ENCODE results near the gene PTPRQ.
"Not testable (repeated sequence)": the region's sequence is repeated elsewhere in the genome, so short reads cannot be mapped to it uniquely, and the experiment has no call there.

The PTPRQ gene

DNA sequence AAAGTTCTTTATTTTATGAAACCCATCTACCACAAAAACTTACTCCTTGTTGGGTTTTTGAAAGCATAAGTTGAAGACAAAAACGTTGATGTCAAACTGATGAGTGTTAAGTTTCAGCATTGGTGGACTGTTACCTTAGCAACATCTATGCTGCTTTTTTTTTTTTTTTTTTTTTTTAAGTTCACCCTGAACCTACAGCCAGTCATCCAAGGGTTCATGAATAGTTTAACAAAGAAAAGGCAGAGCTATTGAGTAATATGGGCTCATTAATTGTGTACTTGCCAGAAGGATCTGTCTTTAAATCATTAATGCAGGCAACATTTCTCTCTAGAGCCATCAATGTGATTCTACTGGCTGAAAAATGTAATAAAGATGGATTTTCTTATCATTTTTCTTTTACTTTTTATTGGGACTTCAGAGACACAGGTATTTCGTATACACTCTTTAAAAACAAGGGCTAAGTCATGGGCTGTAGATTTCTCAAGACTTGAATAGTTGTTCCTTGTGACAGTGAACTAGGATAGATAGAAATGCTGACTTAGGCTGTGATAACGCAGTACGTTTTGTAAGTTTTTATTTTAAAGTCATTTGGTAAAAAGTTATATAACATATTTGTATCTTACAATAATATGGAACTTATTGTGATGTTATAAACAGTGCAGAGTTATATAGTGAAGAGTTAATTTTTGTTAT, at the start of gene PTPRQ:
TSS of gene PTPRQ (plus strand) at position 262 of the 693 bp plus-strand sequence. CDS start at position 373, 111 bp downstream.
- no peak for DNase-seq

GRCh38 chr12:80400571-80400991, 43.5 kb upstream of the PTPRQ start:
- DNase-seq: no peak

DNA sequence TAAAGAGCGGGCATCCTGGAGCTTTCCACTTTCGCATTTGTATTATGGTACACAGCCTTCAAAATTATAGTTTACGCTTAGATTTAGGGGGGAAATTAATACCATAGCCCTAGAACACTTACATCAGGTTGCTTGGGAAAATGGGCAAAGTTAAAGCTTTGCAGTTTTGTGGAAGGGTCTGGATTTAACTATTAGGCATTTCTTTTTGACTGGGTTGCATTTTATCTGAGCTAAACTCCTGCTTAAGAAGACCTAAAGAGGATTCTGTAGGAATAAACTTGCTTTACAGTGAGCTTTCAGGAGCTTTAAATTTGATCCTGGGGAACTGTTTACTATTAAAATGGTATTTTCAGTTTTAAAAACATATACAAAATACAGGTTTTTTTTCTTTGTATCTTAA, 42.8 kb upstream of the PTPRQ start:
- DNase-seq: no peak

DNA sequence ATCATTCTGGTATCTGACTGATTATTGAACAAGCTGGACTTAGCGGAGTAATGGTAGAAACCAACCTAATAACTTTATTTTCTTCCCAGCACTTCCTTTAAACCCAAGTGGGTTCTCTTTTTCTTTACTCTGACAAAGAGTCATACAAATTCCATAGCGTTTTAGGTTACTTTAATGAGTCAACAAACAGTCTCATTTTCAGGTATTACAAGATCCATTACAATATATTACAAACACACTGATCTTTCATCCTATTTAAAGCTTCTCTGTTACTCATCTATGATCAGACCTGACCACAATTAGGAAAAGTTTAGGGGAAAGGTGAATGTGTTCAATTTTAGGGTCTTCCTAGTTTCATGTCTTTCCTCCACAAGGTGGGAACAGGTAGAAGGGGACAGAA, 39.4 kb upstream of the PTPRQ start:
- no peak for DNase-seq

DNA sequence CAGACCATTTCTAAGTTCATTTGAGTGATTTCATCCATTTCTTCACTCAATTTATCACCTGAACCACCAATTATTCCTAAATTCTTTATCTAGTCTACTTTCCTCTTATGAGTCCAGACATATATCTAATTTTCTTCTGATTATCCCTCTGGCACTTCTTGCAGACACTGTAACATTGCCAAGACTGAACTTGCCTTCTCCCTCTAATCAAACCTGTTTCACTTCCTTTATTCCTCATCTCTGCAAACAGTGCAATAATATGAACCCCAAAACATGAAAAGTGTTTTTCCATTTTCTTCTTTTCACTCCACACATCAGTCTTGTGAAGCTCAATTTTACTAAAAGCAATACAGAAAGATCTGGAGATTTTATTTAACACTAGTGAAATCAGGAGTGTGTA, 37.8 kb upstream of the PTPRQ start:
- DNase-seq: no peak

GRCh38 chr12:80411787-80412186, 32.2 kb upstream of the PTPRQ start:
- no peak for DNase-seq

DNA sequence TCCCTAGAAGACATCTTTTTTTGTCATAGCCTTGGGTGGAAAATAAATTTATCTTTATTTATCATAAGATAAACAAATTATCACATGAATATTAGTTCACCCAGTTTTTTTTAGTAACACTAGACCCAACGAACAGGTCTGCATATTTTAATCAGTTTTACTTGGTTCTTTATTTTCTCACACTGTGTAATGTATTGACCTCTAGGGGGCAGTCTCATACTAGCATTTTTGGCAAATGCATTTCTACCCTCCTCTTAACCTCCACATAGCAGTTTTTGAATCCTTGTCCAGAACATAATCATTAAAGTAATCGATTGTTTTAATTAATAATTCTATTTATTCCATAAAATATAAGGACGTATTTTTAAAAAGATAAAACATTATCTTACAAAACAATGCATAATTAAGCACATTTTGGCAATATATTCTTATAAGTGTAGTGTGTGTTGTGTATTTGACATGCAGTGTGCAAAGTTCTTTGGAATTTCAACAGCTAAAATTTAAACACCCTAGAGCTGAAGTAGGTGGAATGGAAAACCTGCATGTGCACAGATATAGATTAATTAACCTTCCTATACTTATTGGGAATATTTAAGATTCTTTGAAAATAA, 31.6 kb upstream of the PTPRQ start:
- DNase-seq: peak; percentile 52

DNA sequence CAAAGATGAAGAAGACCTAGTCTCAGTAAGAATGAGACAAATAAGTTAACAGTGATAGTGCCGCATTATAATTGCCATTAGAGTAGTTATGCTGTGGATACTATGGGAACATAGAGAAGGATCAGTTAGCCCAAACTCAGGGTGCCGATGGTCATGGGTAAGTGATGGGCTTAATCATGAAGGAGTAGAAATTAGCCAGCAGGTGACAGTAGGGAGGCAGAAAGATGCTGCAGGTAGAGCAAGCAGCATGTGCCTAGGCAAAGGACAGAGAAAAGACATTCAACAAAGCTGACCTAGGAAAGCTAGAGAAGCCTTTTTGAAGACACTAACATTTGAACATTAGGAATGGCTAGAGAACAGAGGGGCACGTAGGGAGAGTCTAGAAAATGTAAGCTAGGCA, 30.6 kb upstream of the PTPRQ start:
- DNase-seq: no peak

GRCh38 chr12:80415466-80415865, 28.6 kb upstream of the PTPRQ start:
- DNase-seq: no peak

DNA sequence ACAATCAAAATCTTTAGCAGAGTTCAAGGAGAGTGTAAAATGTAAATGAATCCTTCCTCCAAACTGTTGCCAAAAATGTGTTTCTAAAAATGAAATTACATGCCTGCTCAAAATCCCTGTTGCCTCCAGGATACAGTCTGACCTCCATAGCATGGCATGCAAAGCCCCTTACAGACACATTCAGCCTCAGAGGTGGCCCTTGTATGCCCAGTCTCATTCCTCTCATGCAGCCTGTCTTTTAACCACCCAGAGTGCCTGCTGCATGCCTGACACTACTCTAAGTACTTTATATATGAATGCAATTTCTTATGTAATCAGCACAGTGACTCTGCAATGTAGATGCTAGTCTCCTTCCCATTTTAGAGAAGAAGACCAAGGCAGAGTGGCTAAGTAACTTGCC, 24.4 kb upstream of the PTPRQ start:
- DNase-seq: no peak

DNA sequence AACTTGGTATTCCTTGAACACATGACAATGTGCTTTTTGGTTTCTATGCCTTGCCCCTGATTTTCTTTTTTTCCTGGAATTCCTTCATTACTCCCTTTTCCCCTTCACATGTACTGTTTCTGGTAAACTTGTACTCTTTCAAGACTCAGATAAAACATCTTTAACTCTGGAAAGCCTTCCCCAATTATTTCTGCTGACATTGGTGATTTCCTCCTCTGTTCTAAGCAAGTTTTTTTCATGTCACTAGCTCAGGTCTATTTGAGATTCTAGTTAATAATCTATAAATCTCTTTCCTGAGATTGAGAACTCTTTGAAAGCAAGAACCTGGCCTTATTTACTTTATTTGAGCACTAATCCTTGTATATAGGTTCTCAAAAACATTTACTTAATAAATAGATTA, 24.0 kb upstream of the PTPRQ start:
- no peak for DNase-seq

DNA sequence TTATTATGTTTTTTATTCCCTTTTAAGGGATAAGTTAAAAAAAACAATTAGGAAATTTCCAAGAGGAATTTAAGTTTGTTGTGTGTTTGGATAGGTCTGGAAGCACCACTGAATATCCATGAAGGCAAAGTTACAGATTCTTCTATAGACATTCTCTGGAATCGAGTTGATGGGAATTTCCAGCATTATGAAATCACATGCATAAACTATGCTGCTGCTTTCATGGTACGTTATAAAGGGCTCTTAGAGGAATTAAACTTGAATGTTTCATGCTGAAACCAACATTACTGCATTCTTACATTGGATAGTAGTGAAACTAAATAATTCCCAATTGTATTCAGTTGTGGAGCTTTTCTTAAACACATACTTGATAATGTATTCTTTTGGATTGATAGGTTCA, 21.5 kb upstream of the PTPRQ start:
- DNase-seq: no peak

GRCh38 chr12:80432061-80432460, 12.0 kb upstream of the PTPRQ start:
- DNase-seq: no peak

DNA sequence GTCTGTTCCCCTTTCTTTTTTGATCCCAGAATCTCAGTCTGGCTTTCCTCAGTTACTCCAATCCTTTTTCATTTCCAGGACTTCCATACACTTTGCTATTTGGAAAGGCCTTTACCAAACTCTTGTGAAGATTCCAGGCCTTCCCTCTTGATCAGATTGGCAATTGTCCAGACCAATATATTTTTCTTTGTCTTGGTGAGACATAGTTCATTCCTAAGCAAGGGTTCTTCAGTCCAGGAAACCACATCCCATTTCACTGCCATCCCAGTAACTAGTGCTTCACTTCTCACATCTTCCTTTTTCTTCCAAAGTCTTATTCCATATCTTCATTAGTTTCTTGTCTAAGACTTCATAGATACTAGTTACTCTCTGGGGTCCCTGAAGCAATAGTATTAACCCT, 2.1 kb upstream of the PTPRQ start:
- no peak for DNase-seq

GRCh38 chr12:80442426-80443222, 1.4 kb upstream of the PTPRQ start:
- DNase-seq: no peak

DNA sequence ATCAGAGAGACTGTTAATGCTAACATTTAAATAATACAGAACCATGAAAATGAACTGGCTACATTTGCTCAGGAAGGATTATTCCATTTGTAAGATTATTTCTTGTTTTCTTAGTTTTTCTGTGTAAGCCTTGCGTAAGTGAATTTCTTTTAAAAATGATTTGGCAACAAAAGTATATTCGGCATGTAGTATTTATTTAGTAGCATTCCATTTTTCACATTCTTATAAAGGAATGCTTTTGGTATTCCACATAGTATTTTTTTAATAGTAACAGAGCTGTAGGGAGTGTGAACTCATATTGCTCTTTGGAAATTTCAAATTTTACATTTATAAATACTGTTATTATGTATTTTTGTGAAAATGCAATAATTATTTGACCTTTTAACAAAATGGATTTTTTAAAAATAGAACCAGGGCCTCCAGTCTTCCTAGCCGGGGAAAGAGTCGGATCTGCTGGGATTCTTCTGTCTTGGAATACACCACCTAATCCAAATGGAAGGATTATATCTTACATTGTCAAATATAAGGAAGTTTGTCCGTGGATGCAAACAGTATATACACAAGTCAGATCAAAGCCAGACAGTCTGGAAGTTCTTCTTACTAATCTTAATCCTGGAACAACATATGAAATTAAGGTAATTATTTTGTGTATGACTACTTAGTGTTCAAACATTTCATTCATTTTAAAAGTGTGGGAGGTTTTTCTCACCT, 1.2 kb downstream of the PTPRQ start:
- no peak for DNase-seq

- DNase-seq: no peak
Measured at GRCh38 chr12:80456513-80456912, 12.5 kb downstream of the PTPRQ start.

DNA sequence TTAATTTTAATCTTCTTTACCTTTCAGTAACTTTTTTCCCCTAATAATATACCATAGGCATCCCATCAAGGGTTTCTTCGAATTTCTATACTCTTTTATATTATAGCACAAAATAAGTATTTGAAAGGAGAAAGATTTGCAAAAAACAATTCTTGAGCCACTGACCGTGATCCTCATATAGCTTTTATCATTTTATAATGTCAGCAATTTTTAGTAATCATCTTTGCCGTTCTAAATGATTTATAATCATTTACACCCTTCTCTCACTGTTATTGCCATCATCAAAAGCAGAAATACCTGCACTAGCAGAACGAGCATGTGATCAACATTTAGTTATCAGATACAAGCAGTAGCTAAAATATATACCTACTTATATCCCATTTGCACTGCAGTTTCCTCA, 16.9 kb downstream of the PTPRQ start:
- no peak for DNase-seq

DNA sequence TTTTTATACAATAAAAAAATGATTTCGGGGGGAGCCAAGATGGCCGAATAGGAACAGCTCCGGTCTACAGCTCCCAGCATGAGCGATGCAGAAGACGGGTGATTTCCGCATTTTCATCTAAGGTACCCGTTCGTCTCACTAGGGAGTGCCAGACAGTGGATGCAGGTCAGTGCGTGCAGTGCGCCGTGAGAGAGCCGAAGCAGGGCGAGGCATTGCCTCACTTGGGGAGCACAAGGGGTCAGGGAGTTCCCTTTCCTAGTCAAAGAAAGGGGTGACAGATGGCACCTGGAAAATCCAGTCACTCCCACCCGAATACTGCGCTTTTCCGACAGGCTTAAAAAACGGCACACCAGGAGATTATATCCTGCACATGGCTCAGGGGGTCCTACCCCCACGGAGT, 17.8 kb downstream of the PTPRQ start:
- not testable (repeated sequence) for DNase-seq

DNA sequence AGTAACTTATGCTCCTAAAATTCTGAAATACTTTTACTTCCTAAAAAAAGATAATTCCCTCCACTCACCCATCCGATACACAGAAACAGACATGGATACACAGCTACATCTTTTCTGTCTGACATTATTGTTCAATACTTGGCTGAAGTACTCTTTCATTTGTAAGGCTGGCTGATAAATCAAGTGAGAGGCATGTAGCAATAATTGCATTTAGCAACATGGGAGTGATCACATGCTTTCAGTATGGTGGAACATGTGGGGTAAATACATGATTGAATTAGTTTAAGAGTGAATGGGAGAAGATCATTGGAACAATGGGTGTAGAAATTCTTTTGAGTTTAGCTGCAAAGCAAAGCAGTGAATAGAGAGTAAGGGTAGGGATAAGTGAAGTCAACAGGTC, 25.6 kb downstream of the PTPRQ start:
- no peak for DNase-seq

DNA sequence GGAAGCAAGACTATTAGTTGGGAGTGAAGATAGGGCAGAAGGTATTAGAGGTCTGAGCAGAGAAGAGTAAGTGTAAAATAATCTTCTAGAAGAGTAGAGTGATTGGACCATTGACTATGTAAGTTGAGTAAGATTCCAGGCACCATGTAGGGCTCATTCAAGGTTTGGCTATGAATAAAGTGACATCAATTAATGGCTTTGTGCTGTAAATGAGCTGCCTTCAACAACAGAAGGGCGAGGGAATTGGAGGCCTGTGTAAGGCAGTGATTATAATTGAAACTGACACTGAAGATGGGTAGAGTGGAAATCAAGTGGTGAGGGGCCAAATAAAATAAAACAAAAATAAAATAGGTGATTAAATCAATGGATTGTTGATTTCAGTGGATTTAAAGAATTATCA, 26.4 kb downstream of the PTPRQ start:
- no peak for DNase-seq

DNA sequence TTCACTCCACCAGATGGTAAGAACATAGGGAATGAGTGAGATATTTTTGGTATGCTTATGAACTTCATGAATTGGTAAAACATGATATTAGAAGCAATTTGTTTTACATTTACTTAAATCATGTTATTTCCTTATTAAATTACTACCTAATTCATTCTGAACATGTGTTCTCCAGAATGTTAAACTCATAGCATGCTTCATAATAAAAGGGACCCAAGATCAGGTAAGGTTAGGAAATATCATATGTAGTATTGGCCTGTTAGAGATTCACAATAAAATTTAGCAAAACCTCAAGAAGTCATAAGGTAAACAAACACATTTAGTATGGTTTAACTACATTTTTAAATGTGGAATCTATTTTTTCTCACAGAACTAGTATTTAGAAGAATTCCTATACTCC, 28.2 kb downstream of the PTPRQ start:
- no peak for DNase-seq

DNA sequence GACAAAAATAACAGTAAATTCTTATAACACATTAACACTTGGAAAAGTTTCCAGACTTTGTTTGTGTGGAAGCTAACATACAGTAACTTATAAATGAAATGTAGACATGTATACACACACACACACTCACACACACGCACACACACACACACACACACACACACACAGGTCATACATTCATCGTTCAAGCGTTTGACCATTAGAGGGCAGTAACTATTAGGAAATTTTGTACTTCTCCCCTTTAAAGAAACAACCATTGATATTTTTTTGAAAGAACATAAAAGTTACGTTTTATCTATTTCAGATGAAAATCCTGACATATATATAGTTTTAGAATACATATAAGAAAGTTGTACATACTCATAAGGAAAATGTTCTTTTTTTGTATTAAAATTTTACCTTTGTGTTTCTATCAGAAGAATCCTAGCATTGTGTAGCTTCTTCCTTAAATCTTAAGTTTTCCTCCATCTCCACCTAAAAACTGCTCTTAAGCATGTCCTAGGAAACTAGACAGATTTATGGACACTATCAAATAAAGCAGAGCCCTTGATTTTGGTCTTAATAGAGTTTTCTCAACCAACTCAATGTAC, 29.0 kb downstream of the PTPRQ start:
- no peak for DNase-seq

All from NCI-H1048 (cell line).